Panc1 (cell line): ENCODE data around the gene SCN10A.

ENCODE experiments used
- CTCF ChIP-seq: fragments of 450-650 bp; IDR thresholded peaks from 2 replicates; pipeline ENCODE4 v1.5.1; 2017; ENCODE audit warnings: mild to moderate bottlenecking
- REST ChIP-seq, 2 experiments: IDR thresholded peaks; 2 replicates each; pipeline ENCODE4 v1.6.1; 2011 to 2012; ENCODE audit warnings: low read depth in 2 of 2, control low read depth in 1 of 2, low read length in 1 of 2, mild to moderate bottlenecking in 1 of 2, moderate library complexity in 1 of 2; ENCODE audit not compliant: insufficient read depth in 1 of 2
- SIN3A ChIP-seq: IDR thresholded peaks from 2 replicates; pipeline ENCODE4 v1.6.1; 2012; ENCODE audit warnings: low read depth, mild to moderate bottlenecking, low read length, moderate library complexity, borderline replicate concordance; ENCODE audit not compliant: insufficient read depth
- TCF7L2 ChIP-seq: IDR thresholded peaks from 2 replicates; pipeline ENCODE4 v1.6.1; 2011; ENCODE audit warnings: mild to moderate bottlenecking, low read depth, low read length, inconsistent platforms

GRCh38 chr3:38758557-38758956, 57.5 kb downstream of the SCN10A start:
- TF ChIP-seq CTCF (no peak), TCF7L2 (no peak), REST (IDR thresholded peaks at IDR 0.05; ENCODE audit: insufficient read depth in 1 of 2, low read depth in 2 of 2, low read length in 1 of 2) (no peak), SIN3A (no peak)
